Kidney (tissue), 14 donors: ENCODE measurements around the gene GPC6. TPM values are rescaled to one million over a fixed set of nuclear protein-coding genes. Genes with fewer than 3 reads are reported as not detected.

ENCODE experiments used
- DNase-seq, 5 donors: peaks; one replicate each; pipeline ENCODE4 v3.0.0-alpha.2; 2013 to 2020
- FAIRE-seq: peaks from 2 replicates; lab custom pipeline; 2012; peaks lifted over from hg19 to GRCh38; lab: Jason Lieb, UNC
- H3K27ac ChIP-seq, 2 donors: one replicate each; pipeline ENCODE4 v1.7.0; 2013; ENCODE audit warnings: low read depth in 2 of 2, low read length in 2 of 2, inconsistent platforms in 1 of 2
- H3K27me3 ChIP-seq: one replicate; pipeline ENCODE4 v1.7.1; 2013; ENCODE audit warnings: low read length, inconsistent platforms; ENCODE audit not compliant: control insufficient read depth, insufficient read depth
- H3K36me3 ChIP-seq, 3 donors: one replicate each; pipeline versions ENCODE4 v1.7.0 to v1.7.1; 2013; ENCODE audit warnings: low read length in 3 of 3, control low read depth in 1 of 3, inconsistent platforms in 1 of 3; ENCODE audit not compliant: insufficient read depth in 3 of 3, control insufficient read depth in 2 of 3
- H3K4me1 ChIP-seq, 3 donors: one replicate each; pipeline versions ENCODE4 v1.7.0 to v1.7.1; 2013; ENCODE audit warnings: low read length in 3 of 3, inconsistent platforms in 1 of 3, low read depth in 1 of 3; ENCODE audit not compliant: control insufficient read depth in 2 of 3, insufficient read depth in 2 of 3
- H3K4me3 ChIP-seq, 3 donors: one replicate each; pipeline versions ENCODE4 v1.7.0 to v1.8.1; 2013; ENCODE audit warnings: low read length in 3 of 3, control low read depth in 1 of 3, inconsistent platforms in 1 of 3
- H3K9ac ChIP-seq, 3 donors: one replicate each; pipeline versions ENCODE4 v1.7.0 to v1.7.1; 2013; ENCODE audit warnings: low read length in 3 of 3, control low read depth in 1 of 3, inconsistent platforms in 1 of 3
- H3K9me3 ChIP-seq, 3 donors: one replicate each; pipeline versions ENCODE4 v1.7.0 to v1.7.1; 2013; ENCODE audit warnings: low read length in 3 of 3, control low read depth in 1 of 3, inconsistent platforms in 1 of 3; ENCODE audit not compliant: control insufficient read depth in 2 of 3, insufficient read depth in 1 of 3
- intact Hi-C: fragments of 100-400 bp; cut with DNase I; formaldehyde crosslinking; loops from one replicate; pipeline ENCODE4 v1.11.1; 2022
- polyA plus RNA-seq: library from polyadenylated mRNA; stranded (reverse); fragments of 350-450 nt; fragmentation: Illumina TruSeq; extraction: RNeasy Lipid Tissue Mini Kit (QIAGEN cat#74804); gene quantifications from one replicate; pipeline ENCODE4 v1.2.3, GENCODE V29; 2014; ENCODE audit warnings: low read depth, low replicate concordance; ENCODE audit not compliant: insufficient read depth
- total RNA-seq: library from RNA; stranded (reverse); fragmentation: NEBNext Ultra II Directional; extraction: Animal tissue kit (Norgen Biotek cat#: 25700); gene quantifications from one replicate; pipeline ENCODE4 v1.2.1, GENCODE V29; 2021
- TF ChIP-seq, protein P1 (sequence below): IDR thresholded peaks from 3 replicates; pipeline ENCODE4 v1.5.1; 2012; ENCODE audit warnings: mild to moderate bottlenecking, moderate library complexity, borderline replicate concordance; ENCODE audit not compliant: insufficient read depth; ENCODE audit errors: extremely low read depth
- donor health status: control.
- donor health status: control.
- donor health status: control.
- donor health status: control.
- donor health status: control.
- donor health status: DM: yes; HTN: yes; CAD: no.
- donor health status: Normal renal cell carcinoma (clear cell type).

The GPC6 gene
- total and polyA plus RNA-seq, 2 donors from 2014 or later = 6.2 to 15.5 TPM

DNA sequence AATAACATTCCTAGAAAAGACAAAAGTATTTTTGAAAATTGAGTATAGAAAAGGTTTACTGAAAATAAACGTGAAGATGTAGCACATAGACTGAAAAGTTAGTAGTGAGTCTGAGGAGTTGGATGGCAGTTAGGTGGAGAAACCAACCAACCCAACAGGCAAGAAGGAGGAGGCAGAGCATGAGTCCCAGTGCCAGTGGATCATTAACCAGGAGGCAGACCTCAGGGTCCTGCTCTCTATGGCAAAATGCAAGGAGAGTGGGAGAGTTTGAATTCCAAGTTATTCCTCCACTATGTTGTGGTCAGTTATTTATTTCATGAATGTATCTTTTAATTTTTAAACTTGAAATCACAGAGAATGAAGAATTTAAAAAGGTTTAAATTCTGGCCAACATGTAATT lies 446.4 kb downstream of the GPC6 start:
- FAIRE-seq (no peak), DNase-seq (peak in 2 of 5 donors; percentile 10 to 32)
- Histone ChIP-seq H3K27me3 (no peaks in the 10 kb centered on the region), H3K36me3 (no peaks in the 10 kb centered on the region), H3K9ac (no peak overlapping the region), H3K4me3 (no peak overlapping the region), H3K4me1 (no peaks in the 10 kb centered on the region), H3K9me3 (no peaks in the 10 kb centered on the region), H3K27ac (no peak overlapping the region)
- TF ChIP-seq, protein P1, sequence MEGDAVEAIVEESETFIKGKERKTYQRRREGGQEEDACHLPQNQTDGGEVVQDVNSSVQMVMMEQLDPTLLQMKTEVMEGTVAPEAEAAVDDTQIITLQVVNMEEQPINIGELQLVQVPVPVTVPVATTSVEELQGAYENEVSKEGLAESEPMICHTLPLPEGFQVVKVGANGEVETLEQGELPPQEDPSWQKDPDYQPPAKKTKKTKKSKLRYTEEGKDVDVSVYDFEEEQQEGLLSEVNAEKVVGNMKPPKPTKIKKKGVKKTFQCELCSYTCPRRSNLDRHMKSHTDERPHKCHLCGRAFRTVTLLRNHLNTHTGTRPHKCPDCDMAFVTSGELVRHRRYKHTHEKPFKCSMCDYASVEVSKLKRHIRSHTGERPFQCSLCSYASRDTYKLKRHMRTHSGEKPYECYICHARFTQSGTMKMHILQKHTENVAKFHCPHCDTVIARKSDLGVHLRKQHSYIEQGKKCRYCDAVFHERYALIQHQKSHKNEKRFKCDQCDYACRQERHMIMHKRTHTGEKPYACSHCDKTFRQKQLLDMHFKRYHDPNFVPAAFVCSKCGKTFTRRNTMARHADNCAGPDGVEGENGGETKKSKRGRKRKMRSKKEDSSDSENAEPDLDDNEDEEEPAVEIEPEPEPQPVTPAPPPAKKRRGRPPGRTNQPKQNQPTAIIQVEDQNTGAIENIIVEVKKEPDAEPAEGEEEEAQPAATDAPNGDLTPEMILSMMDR = no peak
- intact Hi-C loops = no loop called here

DNA sequence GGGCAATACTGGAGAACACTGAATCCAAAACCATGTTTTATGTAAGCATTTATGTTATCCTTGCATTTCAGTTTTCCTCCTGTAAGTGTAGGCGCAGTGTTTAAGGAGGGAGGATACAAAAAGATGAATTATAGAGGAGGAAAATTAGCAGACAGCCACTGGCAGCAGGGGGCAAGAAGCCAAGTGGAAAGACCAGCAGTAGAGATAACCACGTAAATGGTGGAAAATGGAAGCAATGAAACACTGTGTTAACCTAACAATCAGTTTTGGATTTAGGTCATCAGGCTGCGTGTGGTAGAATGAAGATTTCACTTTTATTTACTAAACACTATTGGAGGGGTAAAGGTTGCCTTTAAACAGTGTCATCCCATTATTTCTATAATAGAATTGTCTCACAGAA lies 447.3 kb downstream of the GPC6 start:
- H3K9ac ChIP-seq = no peak overlapping the region
- no peaks in the 10 kb centered on the region for H3K27me3 ChIP-seq
- H3K36me3 ChIP-seq = no peaks in the 10 kb centered on the region
- DNase-seq (no peak), FAIRE-seq (no peak)
- TF ChIP-seq, protein P1 = no peak
- H3K9me3 ChIP-seq = no peaks in the 10 kb centered on the region
- no peak overlapping the region for H3K4me3 ChIP-seq
- intact Hi-C loops = no loop called here
- no peaks in the 10 kb centered on the region for H3K4me1 ChIP-seq
- no peak overlapping the region for H3K27ac ChIP-seq

DNA sequence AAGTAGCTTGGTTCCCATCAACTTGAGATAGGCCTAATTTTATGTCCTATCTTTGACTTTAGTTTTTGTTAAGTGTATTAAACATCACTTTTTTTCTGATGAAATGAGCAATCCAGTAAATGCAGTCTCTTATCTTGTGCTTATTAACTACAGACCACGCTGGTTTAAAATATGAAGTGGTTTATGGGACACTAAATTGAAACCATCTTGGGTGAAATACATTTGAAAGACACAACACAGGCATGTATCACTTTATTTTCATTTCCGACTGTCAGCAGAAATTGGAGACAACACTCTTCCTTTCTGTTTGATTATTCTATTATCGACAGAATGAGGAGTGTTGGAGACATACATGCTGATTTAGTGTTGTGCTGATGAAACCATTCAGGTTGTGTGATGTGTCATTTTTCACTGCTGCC lies 447.7 kb downstream of the GPC6 start:
- no peaks in the 10 kb centered on the region for H3K27me3 ChIP-seq
- H3K9ac ChIP-seq = no peak overlapping the region
- H3K27ac ChIP-seq = no peak overlapping the region
- H3K9me3 ChIP-seq = no peaks in the 10 kb centered on the region
- intact Hi-C loops = no loop called here
- H3K4me1 ChIP-seq = no peaks in the 10 kb centered on the region
- no peaks in the 10 kb centered on the region for H3K36me3 ChIP-seq
- DNase-seq (no peak), FAIRE-seq (no peak)
- no peak overlapping the region for H3K4me3 ChIP-seq
- TF ChIP-seq, protein P1 = no peak

DNA sequence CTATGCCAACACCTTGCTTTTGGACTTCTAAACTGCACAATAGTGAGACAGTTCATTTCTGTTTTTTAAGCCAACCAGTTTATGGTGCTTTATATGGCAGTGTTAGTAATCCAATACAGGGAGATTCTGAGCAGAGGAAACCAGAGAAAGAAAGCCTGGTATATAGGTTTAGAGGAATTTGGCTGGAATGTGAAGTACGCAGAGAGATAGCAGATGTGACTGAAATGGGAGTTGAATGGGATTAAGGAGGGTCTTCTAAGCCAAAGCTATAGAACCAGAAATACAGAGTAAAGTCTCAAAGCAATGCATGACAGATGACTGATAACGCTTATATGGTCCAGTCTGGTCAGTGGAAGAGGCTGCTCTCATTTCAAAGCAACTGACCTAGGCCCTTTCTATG lies 453.7 kb downstream of the GPC6 start:
- Histone ChIP-seq H3K9ac (no peak overlapping the region), H3K27ac (no peak overlapping the region), H3K4me3 (no peak overlapping the region), H3K4me1 (no peaks in the 10 kb centered on the region), H3K36me3 (no peaks in the 10 kb centered on the region), H3K9me3 (no peaks in the 10 kb centered on the region), H3K27me3 (no peaks in the 10 kb centered on the region)
- intact Hi-C loops = no loop called here
- no peak for DNase-seq
- TF ChIP-seq, protein P1 = no peak
- no peak for FAIRE-seq
